ENCODE data around the gene ST8SIA5.

ST8SIA5 gene

GRCh38 chr18:46660957-46661749, 95.7 kb downstream of the ST8SIA5 start:
- DNase-seq = no peak

- DNase-seq = no peak
Observed at GRCh38 chr18:46659484-46659883, 97.4 kb downstream of the ST8SIA5 start.

GRCh38 chr18:46657115-46657955, 99.5 kb downstream of the ST8SIA5 start, which contains the start of gene LOXHD1:
LOXHD1 (minus strand) TSS chr18:46657220; CDS start chr18:46657033, 187 bp downstream.
- DNase-seq = no peak

DNA sequence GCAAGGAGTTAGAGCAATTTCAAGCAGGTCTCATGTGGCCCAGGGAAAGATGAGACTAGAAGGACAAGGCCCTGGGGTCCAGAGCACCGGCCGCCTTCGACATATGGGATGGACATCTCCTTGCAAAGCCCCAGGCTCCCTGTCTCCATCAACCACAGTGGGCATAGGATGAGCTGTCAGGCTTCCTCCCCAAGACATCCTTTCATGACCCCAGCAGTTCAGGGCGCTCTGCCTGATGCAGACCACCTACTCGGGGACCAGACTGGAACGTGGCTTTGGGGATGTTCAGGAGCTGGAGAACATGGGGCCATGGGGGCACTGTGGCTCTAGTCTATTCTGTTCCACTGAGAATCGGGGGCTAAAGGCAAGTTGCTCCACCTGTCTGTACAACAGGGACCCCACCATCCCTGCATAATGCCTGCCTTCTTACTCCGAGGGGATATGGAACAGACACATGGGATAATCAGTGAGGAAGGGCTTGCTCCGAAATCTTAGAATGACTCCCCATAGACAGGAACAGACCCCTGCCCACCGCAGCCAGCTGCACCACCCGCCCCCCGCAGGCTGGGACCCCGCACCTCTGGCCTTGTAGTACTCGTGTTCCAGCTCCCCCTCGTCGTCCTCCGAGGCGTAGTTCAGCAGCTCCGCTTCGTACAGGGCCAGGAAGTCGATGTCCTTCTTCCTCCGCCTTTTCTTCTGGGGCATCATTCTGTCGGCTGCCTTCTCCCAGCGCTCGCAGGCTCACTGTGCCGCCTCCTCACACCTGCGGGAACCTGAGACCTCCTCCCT, 100.3 kb downstream of the ST8SIA5 start:
- no peak for DNase-seq

DNA sequence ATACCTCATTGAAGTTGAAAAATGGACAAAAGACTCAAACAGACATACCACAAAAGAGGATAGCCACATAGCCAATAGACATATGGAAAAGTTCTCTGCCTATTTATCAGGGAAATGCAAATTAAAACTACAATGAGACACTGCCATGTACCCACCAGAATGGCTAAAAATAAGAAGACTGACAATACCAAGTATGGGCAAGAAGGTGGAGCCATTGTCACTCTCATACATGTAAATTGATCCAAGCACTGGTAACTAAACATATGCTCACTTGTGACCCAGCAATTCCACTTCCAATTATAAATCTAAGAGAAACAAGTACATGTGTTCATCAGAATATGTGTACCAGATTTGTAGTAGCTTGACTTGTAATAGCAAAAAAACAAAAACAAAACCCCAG, 104.5 kb downstream of the ST8SIA5 start:
- DNase-seq = no peak

DNA sequence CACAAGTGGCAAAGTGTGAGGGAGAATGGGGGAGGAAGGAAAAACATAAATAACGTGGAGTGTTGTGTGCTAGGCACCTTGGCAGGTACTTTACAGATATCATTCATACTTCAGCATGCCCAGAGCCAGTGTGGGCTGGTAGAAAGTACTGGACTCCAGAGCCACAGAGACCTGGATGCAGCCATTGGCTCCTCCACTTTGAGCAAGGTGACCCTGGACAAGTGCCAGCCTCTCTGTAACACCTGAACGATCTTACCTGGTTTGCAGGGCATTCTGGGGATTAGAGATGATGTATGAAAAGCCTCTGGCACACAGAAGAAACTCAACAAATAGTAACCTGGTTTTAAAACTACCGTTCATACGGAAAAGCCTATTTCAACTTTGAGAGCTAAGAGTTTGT, 106.2 kb downstream of the ST8SIA5 start:
- no peak for DNase-seq

GRCh38 chr18:46649071-46649862, 107.6 kb downstream of the ST8SIA5 start:
- no peak for DNase-seq

GRCh38 chr18:46646468-46646867, 110.4 kb downstream of the ST8SIA5 start:
- no peak for DNase-seq

DNA sequence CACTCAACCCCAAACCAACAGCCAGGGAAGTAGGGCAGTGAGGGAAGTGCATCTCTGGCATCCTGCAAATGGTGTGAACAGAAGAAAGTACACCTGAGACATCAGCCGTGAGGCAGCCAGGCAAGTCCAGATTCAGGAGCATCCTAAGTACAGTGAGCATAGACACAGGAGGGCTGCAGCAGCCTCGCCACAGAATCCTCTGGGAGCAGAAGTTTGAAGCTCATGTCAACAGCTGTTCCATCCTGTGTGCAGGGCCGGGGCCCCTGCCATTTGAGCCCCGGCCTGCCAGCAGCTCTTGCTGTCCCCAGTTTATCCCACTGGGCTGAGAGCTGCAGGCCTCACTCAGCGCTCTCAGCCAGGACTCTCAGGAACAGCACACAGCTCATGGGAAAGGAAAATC, 114.3 kb downstream of the ST8SIA5 start:
- no peak for DNase-seq

DNA sequence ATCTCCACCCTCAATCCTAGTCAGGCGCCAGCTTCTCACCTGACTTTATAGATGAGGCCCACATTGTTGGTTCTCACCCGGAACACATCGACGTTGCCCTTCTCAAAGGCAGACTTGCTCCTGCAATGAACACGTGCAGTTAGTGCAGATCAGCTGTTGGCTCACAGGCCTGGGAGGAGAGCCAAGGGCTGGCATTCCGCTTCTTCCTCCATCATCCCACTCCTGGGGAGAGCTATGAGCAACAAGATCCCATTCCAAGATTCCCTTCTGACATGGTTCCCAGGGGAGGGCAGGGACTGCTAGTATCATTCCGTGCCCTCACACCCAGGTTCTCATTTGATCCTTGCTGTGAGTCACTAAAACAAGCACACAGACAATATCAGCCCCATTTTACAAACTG, 114.9 kb downstream of the ST8SIA5 start:
- no peak for DNase-seq

DNA sequence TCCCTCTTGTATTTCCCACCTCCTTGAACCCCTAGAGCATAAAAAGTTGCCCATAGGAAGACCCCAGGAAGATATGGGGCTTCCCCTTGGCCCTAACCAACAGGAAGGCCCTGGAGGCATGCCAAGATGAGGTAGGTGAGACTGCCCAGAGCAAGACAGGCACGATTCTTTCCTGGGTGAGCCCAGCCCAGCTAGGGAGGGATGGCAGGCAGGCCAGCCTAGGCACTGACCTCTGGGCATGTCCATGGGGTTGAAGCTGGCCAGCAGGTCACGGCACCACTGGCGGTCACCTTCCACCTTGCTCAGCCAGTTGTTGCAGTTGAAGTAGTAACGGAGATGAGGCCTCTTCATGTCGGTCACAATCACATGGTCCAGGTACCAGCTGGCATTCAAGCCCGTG, 117.5 kb downstream of the ST8SIA5 start:
- DNase-seq = no peak

- DNase-seq = no peak
Observed at GRCh38 chr18:46636040-46636630, 120.7 kb downstream of the ST8SIA5 start.

DNA sequence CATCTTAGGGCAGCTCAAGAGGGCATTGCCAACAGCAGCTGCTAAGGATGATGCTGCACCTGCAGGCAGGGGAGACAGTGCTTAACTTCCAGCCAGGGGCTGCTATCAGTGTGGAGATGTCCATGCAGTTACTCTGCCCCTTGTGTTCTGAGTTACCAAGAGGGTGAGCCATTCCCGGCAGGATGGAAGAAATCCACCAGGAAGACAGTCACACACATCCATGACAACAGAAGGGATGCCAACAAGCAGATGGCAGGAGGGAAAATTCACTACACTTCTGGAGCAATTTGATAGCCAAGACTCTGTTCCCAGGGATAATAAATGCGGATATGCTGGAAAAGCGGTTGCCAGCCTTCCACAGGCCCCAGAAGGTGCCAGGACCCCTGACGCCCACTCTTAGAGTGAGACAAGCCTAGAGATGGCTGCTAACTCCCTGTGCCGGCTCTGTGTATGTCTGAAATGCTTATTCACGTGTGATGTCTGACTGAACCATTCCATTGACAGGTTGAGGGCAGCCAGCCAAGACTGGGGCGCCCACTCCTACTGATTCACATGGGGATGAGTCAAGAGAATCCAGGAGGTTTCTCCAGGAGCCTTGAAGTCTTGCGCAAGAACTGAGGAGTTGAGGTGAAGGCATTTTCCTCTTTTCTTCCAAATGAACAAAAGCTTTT, 124.3 kb downstream of the ST8SIA5 start:
- no peak for DNase-seq

- no peak for DNase-seq
Observed at GRCh38 chr18:46630991-46631390, 125.9 kb downstream of the ST8SIA5 start.

- peak; percentile 12 for DNase-seq
Observed at GRCh38 chr18:46630160-46630559, 126.7 kb downstream of the ST8SIA5 start.

DNA sequence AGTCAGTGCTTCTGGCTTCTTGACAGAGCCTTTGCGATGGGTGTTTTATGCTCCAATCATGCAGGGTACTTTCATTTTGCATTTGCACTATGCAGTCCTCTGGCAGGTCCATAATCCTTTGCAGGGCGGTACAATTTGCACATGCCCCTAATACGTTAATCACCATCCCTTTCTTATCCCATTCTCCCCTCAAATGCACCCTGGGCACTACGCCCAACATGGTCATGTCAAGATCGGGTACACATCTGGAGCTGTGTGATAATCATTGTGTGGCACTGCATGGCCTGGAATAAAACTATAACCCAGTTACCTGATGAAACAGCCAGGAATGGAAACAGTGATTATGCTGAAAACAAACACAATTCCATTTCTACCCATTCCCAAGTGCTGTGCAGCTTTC, 127.5 kb downstream of the ST8SIA5 start:
- DNase-seq = no peak

DNA sequence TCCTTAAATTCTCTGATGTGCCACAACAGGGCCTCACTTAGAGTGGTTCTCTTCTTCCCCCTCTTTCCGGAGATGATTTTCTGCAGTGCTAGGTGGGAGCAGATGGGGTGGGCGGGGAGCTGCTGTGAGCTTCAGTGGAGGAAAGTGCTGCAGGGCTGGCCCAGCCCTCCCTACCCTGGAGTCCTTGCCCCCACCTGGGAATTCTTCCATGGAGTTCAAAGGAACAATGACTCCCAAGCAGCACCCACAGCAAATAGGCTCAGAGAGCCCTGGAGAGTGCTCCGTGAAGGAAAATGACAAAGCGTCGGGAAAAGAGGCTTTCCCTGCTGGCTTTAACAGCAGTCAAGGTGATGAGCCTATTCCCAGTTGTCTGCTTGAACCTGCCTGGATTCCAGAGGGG, 128.6 kb downstream of the ST8SIA5 start:
- DNase-seq = no peak

DNA sequence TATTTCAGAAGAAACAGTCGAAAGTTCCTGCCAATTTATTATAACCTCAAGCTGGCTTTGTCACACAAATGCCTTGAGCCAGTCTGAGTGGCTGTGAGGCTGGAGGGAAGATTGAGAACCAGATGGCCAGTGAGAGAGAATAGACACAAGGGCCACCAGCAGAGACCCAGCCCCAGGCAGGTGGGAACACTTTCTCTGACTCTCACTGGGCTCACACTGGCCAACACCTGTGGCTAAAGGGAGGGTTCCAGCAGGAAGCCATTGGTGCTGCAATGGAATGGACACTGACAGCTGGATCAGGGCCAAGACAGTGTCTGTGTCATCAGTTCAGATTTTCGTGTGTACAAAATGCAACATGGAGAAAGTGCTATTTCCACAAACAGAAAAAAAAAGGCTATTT, 129.7 kb downstream of the ST8SIA5 start:
- DNase-seq = no peak

GRCh38 chr18:46625069-46625468, 131.8 kb downstream of the ST8SIA5 start:
- no peak for DNase-seq

- no peak for DNase-seq
Observed at GRCh38 chr18:46624127-46624526, 132.7 kb downstream of the ST8SIA5 start.

DNA sequence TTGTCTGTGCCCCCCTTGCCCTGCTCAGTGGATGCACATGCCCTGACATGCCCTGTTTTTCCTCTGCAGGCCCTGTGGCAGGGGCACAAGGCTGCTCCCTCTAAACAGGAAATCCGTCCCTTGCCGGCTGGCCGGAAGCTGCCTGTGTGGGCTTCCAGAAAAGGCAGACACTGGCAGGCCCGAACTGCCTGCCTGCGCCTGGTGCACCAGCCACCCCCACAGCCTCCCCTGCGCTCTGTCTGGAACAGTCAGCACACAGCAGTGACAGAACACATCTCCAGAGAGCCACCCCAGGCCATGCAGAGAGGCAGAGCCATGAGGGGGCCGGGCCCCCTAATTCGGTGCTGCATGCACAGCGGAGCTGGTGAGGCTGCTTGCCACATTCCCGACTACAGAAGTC, 133.3 kb downstream of the ST8SIA5 start:
- peak; percentile 18 for DNase-seq
